HL-60 (cell line): ENCODE measurements around the gene HGD.
A peak's percentile ranks its signal among the peaks of the same experiment; 100 is the strongest.
"Not testable (repeated sequence)": the region's sequence is repeated elsewhere in the genome, so short reads cannot be mapped to it uniquely, and the experiment has no call there.

Experiments
- DNase-seq, 2 experiments: peaks; one replicate each; pipeline ENCODE4 v3.0.0-alpha.2; 2010 to 2020; ENCODE audit warnings: low read depth in 1 of 2, low spot score in 1 of 2
- H3K27ac ChIP-seq: fragments of 250-450 bp; sonication (Bioruptor Pico); replicated peaks from 2 replicates; pipeline ENCODE4 v1.5.1; 2020; ENCODE audit warnings: mild to moderate bottlenecking, moderate library complexity
- H3K27me3 ChIP-seq: fragments of 250-450 bp; sonication (Bioruptor Pico); 2 replicates; pipeline ENCODE4 v1.5.1; 2021; ENCODE audit warnings: mild to moderate bottlenecking, moderate library complexity; ENCODE audit not compliant: insufficient read depth, poor library complexity, severe bottlenecking
- H3K4me3 ChIP-seq: replicated peaks from 2 replicates; pipeline ENCODE4 v1.5.1; 2011; ENCODE audit warnings: mild to moderate bottlenecking, control low read depth, low read length; ENCODE audit not compliant: insufficient read depth
- GABPA ChIP-seq: IDR thresholded peaks from 2 replicates; pipeline ENCODE4 v1.6.1; 2012; ENCODE audit warnings: low read depth
- POLR2AphosphoS5 ChIP-seq: IDR thresholded peaks from 2 replicates; pipeline ENCODE4 v1.6.1; 2012; ENCODE audit warnings: low read depth
- SPI1 ChIP-seq: IDR thresholded peaks from 2 replicates; pipeline ENCODE4 v1.6.1; 2012; ENCODE audit warnings: low read depth, mild to moderate bottlenecking, borderline replicate concordance
- TF ChIP-seq, protein P1 (sequence below): IDR thresholded peaks from 2 replicates; pipeline ENCODE4 v1.6.1; 2012; ENCODE audit warnings: low read depth; ENCODE audit not compliant: insufficient replicate concordance
- TF ChIP-seq, protein P2 (sequence below): IDR thresholded peaks from one replicate; pipeline ENCODE4 v1.5.1; 2011; ENCODE audit warnings: low read length, control low read depth, inconsistent platforms; ENCODE audit not compliant: insufficient read depth

The HGD gene

DNA sequence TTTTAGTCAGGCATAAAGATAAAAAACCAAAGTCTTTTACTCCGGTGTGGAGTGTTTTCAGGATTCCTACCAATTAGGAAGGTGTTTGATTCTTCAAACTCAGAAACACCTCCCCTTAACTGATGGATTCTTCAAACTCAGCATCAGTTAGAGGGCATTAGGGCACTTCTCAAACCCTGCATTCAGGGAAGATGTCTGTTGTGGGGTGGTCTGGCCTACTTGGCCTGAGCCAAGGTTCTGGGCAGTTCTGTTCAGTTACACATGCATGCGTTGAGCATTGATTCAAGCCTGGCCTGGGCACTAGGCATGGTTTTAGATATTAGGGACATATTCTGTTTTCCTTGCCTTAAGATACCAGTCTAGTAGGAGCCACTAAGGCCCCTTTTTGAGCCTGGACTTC is 1.0 kb downstream of the HGD start:
- TF ChIP-seq SPI1 (no peak), GABPA (no peak), POLR2AphosphoS5 (no peak)
- TF ChIP-seq, protein P1, sequence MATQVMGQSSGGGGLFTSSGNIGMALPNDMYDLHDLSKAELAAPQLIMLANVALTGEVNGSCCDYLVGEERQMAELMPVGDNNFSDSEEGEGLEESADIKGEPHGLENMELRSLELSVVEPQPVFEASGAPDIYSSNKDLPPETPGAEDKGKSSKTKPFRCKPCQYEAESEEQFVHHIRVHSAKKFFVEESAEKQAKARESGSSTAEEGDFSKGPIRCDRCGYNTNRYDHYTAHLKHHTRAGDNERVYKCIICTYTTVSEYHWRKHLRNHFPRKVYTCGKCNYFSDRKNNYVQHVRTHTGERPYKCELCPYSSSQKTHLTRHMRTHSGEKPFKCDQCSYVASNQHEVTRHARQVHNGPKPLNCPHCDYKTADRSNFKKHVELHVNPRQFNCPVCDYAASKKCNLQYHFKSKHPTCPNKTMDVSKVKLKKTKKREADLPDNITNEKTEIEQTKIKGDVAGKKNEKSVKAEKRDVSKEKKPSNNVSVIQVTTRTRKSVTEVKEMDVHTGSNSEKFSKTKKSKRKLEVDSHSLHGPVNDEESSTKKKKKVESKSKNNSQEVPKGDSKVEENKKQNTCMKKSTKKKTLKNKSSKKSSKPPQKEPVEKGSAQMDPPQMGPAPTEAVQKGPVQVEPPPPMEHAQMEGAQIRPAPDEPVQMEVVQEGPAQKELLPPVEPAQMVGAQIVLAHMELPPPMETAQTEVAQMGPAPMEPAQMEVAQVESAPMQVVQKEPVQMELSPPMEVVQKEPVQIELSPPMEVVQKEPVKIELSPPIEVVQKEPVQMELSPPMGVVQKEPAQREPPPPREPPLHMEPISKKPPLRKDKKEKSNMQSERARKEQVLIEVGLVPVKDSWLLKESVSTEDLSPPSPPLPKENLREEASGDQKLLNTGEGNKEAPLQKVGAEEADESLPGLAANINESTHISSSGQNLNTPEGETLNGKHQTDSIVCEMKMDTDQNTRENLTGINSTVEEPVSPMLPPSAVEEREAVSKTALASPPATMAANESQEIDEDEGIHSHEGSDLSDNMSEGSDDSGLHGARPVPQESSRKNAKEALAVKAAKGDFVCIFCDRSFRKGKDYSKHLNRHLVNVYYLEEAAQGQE: no peak
- TF ChIP-seq, protein P2, sequence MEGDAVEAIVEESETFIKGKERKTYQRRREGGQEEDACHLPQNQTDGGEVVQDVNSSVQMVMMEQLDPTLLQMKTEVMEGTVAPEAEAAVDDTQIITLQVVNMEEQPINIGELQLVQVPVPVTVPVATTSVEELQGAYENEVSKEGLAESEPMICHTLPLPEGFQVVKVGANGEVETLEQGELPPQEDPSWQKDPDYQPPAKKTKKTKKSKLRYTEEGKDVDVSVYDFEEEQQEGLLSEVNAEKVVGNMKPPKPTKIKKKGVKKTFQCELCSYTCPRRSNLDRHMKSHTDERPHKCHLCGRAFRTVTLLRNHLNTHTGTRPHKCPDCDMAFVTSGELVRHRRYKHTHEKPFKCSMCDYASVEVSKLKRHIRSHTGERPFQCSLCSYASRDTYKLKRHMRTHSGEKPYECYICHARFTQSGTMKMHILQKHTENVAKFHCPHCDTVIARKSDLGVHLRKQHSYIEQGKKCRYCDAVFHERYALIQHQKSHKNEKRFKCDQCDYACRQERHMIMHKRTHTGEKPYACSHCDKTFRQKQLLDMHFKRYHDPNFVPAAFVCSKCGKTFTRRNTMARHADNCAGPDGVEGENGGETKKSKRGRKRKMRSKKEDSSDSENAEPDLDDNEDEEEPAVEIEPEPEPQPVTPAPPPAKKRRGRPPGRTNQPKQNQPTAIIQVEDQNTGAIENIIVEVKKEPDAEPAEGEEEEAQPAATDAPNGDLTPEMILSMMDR: no peak

DNA sequence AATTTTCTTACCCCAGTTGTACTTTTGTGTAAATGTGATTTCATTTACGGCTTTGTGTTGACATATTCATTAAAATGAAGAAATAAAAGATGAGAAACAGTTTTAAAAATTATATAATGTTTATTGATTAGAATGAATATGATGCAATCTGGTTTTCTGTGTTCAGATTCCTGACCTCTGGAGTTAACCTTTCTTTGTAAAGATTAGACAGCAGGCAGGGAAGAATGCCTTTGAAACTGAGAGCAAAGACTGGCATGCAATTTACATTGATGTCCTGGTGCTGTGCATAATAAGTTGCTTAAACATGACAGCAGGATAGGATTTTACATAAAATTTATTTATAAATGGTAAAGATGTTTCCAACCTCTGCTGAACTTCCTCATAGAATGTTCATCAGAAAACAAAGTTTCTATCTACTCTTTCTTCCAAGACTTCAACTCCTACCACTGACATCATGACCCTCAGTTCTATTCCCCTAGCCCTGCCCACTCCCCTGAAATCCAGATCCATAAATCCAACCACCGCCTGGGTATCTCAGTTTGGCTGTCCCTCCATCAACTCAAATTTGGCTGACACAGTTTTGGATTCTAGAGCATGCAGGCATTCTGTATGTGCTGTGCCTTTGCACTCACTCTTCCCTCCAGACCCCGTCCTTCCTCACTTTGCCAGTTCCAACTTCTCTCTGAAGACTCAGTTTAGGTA is 1.7 kb downstream of the HGD start:
- DNase-seq: no peak
- no peak overlapping the region for H3K4me3 ChIP-seq
- H3K27ac ChIP-seq: no peak overlapping the region
- H3K27me3 ChIP-seq: no peaks in the 10 kb centered on the region
- no peak for TF ChIP-seq POLR2AphosphoS5
- TF ChIP-seq, protein P2: no peak
- no peak for TF ChIP-seq SPI1
- TF ChIP-seq, protein P1: no peak
- no peak for TF ChIP-seq GABPA

More for the DNA sequence above, 1.0 kb downstream of the HGD start:
- no peak for DNase-seq
- no peaks in the 10 kb centered on the region for H3K27me3 ChIP-seq
- H3K27ac ChIP-seq: no peak overlapping the region
- H3K4me3 ChIP-seq: no peak overlapping the region

DNA sequence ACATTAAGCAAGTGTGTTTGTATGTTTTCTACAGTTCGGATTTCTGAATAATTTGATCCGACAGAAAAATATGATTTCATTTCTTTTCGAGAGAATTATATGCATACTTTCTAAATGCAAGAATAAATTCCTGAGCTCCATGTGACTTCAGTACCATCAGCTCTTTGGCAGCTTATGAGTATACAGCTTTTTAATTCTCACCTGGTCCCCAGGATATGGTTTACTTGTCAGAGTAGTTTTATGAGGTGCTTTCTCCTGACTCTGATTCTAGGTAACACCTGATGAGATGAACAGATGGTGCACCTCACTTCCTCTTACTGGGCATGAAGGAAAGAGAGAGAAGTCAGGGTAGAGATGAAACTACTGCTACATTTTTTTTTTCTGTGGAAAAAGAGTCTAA is 3.1 kb downstream of the HGD start:
- TF ChIP-seq SPI1 (peak; percentile 65; the same call in 1 of the 2 replicates), GABPA (no peak)
- H3K4me3 ChIP-seq: no peak overlapping the region
- no peaks in the 10 kb centered on the region for H3K27me3 ChIP-seq
- H3K27ac ChIP-seq: peak overlapping the region; percentile 45
- DNase-seq: peak in 1 of 2 experiments; percentile 16

DNA sequence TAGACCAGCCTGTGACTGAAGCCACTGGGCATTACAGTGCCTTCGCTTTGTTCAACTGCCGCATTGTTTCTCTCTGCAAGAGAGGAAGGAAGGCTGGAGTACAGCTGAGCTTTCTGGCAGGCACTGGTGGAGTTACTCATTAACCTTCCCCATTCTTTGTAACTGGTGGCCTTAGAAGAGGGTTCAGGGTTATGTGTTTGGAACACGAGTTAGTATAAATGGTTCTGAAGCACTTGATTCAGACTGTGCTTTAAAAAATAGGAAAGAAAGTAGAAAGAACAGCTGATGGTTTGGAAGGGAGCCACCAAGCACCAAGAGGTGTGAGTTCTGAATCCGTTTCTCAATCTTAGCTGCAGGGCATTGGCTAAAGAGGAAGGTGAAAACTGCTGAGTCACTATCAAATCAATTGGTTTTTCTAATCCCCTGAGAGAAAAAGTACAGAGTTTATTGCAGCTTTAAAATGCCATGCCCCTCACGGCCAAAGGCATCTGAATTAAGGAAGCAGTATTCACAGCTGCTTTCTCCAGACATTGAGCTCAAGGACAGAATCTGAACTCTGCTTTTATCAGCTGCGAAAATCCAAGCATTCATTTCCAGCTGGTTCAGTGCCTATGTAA is 3.6 kb downstream of the HGD start:
- peak; percentile 27 to 69 for DNase-seq
- TF ChIP-seq SPI1 (peak; percentile 7; the same call in 1 of the 2 replicates), POLR2AphosphoS5 (no peak)
- TF ChIP-seq, protein P1: no peak
- Histone ChIP-seq H3K27me3 (no peaks in the 10 kb centered on the region), H3K4me3 (no peak overlapping the region), H3K27ac (peak overlapping the region; percentile 45)

DNA sequence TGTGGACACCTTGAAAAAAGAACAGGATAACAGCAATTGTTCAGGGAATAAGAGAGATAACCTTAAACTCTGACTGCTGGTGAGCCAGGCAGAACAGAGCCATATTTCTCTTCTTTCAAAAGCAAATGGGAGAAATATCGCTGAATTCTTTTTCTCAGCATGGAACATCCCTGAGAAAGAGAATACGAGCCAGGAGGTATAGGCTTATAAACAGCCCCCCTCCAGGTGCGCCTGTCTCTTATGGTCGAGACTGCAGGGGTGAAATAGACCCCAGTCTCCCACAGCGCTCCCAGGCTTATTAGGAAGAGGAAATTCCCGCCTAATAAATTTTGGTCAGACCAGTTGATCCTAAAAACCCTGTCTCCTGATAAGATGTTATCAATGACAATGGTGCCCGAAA is 4.8 kb downstream of the HGD start:
- DNase-seq, H3K4me3 ChIP-seq, H3K27ac ChIP-seq, H3K27me3 ChIP-seq: not testable (repeated sequence)
